ENCODE data around the gene ANKRD13B. TPM values are rescaled to one million over a fixed set of nuclear protein-coding genes. Genes with fewer than 3 reads are reported as not detected.

ANKRD13B gene
- total RNA-seq, 1 donor from 2014 or later: 27.5 TPM

DNA sequence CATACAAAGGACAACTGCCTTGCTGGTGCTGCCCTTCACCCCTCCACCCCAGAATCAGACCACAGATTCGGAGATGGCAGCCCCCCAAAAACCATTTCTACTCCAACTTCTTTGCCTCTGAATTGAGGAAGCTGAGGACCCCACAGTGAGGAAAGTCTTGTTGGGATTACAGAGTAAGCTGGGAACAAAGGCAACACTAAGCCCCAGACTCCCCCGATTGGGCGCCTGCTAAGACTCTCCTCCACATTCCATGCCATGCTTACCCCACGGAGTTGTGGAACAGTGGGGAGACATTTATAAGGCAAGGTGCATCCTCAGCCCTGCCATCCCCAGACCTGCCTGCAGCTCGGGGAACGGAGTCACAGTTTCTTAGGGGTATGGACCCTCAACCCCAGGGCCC is 5.3 kb upstream of the ANKRD13B start:
- Mint-ChIP-seq H3K4me3 (ENCODE audit: low read depth) (peak overlapping the region; percentile 79), H3K27ac (no peak overlapping the region), H3K4me1 (ENCODE audit: low read depth) (peaks cover 28% of the 10 kb centered on the region), H3K36me3 (ENCODE audit: insufficient read depth) (no peaks in the 10 kb centered on the region), H3K9me3 (ENCODE audit: low read depth) (no peaks in the 10 kb centered on the region), H3K27me3 (no peaks in the 10 kb centered on the region)
- DNase-seq (ENCODE audit: low spot score, unreplicated experiment): no peak
- TF ChIP-seq, protein P1, sequence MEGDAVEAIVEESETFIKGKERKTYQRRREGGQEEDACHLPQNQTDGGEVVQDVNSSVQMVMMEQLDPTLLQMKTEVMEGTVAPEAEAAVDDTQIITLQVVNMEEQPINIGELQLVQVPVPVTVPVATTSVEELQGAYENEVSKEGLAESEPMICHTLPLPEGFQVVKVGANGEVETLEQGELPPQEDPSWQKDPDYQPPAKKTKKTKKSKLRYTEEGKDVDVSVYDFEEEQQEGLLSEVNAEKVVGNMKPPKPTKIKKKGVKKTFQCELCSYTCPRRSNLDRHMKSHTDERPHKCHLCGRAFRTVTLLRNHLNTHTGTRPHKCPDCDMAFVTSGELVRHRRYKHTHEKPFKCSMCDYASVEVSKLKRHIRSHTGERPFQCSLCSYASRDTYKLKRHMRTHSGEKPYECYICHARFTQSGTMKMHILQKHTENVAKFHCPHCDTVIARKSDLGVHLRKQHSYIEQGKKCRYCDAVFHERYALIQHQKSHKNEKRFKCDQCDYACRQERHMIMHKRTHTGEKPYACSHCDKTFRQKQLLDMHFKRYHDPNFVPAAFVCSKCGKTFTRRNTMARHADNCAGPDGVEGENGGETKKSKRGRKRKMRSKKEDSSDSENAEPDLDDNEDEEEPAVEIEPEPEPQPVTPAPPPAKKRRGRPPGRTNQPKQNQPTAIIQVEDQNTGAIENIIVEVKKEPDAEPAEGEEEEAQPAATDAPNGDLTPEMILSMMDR (IDR thresholded peaks at IDR 0.05; ENCODE audit: unreplicated experiment): no peak

DNA sequence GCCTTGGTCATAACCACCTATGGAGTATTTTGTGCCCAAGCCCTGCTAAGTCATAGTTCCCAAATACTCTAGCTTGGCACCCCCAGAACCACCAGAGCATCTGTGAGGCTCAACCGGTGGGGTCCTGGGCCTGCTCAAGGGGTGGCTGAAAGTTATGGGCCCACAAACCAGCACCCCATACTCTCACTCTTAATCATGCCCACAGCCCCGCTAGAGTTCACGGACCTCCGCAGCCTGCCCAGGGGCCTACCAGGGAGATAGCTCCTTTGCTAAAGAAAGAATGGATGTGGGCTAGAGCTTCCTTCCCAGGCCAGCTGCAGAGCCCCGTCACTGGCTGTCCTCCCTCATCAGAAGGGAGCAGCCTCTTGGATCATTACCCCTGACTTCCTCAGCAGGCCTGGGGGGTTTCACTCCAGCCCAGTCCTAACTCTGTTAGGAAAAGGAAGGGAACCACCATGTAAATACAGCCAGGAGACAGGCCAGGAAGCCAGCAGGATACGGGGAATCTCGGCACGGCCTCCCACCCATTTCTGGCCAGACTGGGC is 4.8 kb upstream of the ANKRD13B start:
- Mint-ChIP-seq H3K9me3 (ENCODE audit: low read depth) (no peaks in the 10 kb centered on the region), H3K4me1 (ENCODE audit: low read depth) (peaks cover 28% of the 10 kb centered on the region), H3K36me3 (ENCODE audit: insufficient read depth) (no peaks in the 10 kb centered on the region), H3K27me3 (no peaks in the 10 kb centered on the region), H3K4me3 (ENCODE audit: low read depth) (peak overlapping the region; percentile 79), H3K27ac (peak overlapping the region; percentile 69)
- TF ChIP-seq, protein P1 (IDR thresholded peaks at IDR 0.05; ENCODE audit: unreplicated experiment): no peak
- no peak for DNase-seq (ENCODE audit: low spot score, unreplicated experiment)

DNA sequence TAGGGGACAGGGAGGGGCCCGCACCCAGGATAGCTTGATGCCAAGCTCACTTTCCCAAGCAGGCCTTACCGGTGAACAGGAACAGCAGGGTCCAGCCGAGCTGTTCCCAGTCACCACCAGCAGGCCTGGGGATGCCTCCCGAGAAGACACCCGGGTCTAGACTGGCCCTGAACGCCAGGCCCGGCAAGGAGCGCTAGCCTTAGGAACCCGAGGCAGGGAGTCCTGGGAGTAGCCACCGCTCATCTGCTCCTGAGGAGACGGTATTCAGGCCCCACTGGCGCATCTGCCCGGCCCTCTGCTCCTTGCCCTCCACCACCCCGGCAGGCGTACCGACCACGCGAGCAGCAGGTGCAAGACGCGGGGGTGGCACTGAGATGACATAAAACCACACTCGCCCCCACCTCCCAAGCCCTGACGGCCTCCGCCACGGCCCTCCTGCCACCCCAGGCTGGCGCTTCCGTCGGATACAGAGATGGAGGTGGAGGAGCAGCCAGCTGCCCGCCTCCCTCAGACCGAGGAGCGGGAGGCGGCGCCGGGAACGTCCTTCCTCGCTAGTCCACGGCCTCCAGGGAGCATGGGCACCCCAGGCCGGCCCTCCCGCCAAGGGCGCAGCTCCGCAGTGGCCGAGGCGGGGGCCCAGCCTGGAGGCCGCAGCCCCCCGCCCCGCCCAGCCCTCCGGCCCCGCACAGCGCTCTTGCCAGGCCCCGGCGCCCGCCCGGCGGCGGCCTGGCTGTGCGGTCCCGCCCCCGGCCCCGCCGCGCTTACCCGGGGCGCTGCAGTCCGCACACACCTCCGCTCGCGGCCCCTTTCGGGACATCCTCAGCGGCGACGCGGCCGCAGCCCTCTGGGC is 4.1 kb upstream of the ANKRD13B start:
- Mint-ChIP-seq H3K27ac (no peak overlapping the region), H3K4me3 (ENCODE audit: low read depth) (peak overlapping the region; percentile 79), H3K36me3 (ENCODE audit: insufficient read depth) (no peaks in the 10 kb centered on the region), H3K4me1 (ENCODE audit: low read depth) (peaks cover 28% of the 10 kb centered on the region), H3K9me3 (ENCODE audit: low read depth) (no peaks in the 10 kb centered on the region), H3K27me3 (no peaks in the 10 kb centered on the region)
- TF ChIP-seq, protein P1 (IDR thresholded peaks at IDR 0.05; ENCODE audit: unreplicated experiment): no peak
- no peak for DNase-seq (ENCODE audit: low spot score, unreplicated experiment)

DNA sequence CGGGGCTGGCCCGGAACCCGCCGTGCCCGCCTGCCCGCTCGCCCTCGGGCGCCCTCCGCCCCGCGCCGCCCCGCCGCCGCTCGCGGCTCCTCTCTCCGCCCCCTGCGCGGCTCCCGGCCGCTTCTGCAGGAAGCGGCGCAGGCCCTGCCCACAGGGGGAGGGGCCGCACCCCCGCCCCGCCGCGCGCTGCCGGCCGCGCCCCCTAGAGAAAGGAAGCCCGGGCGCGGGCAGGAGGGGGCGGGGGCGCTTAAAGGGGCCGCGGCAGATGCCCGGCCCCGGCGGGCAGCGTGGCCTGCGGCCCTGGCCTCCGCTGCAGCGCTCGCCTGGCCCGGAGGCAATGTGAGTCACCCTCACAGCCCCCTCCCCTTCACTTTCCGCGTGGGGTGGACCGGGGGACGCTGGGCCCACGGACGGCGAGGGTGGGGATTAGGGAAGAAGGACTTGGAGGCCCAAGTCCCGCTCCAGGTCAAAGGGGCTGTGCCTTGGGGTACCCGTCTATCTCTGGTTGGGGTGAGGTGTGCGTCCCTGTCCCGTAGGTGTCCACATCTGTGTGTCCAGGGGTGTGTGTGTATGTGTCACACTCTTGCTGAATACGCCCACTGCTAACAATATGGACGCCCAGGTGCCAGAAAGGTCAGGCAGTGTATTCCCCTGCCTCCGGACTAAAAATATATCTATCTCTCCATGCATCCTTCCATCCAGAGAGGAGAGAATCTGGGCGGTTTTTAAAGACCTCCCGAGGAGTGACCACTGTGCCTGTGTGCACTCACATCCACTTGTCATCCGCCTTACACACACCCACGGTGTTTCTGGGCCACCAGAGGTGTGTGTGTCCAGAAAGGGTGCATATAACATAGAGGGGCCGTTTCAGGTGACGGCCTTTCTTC is 3.2 kb upstream of the ANKRD13B start, which contains the start of gene GIT1:
Gene GIT1, minus strand, starts transcription at position 125 of the 887 bp plus-strand sequence. CDS start 270 bp downstream, outside the sequence.
- Mint-ChIP-seq H3K27ac (peak within 1 kb of the TSS; percentile 1), H3K27me3 (no peaks in the 10 kb centered on the region), H3K36me3 (ENCODE audit: insufficient read depth) (no peaks in the 10 kb centered on the region), H3K9me3 (ENCODE audit: low read depth) (no peaks in the 10 kb centered on the region), H3K4me3 (ENCODE audit: low read depth) (peak within 1 kb of the TSS; percentile 79), H3K4me1 (ENCODE audit: low read depth) (peaks cover 22% of the 10 kb centered on the region)
- DNase-seq (ENCODE audit: low spot score, unreplicated experiment): peak; percentile 79
- TF ChIP-seq, protein P1 (IDR thresholded peaks at IDR 0.05; ENCODE audit: unreplicated experiment): no peak

Data from progenitor cell of endocrine pancreas (in vitro differentiated cells).